ENCODE data around the gene TAPT1. TPM values are rescaled to one million over a fixed set of nuclear protein-coding genes. Genes with fewer than 3 reads are reported as not detected.

The TAPT1 gene
- total and polyA plus RNA-seq, 4 donors, result 47.6 to 64.9 (median 48.1) TPM

Small RNAs within 50 kb of the gene (small RNA-seq; reads per million reads assigned to genes)
- gene RPS21P4 (ENCODE audit: low replicate concordance), result not detected

Other genes starting within 250 kb of the TAPT1 start
- 10 to 100 TPM; 18.8 to 48.6 TPM for gene PROM1, start 142.4 kb downstream of the TAPT1 start, total RNA-seq
- 10 to 100 TPM; 44.4 to 58.0 TPM for gene PROM1, start 142.4 kb downstream of the TAPT1 start, polyA plus RNA-seq (ENCODE audit: insufficient read length in 2 of 2)

Data from spinal cord (tissue), 4 donors.